ENCODE data around the gene OPN5. TPM values are rescaled to one million over a fixed set of nuclear protein-coding genes. Genes with fewer than 3 reads are reported as not detected.

The OPN5 gene
- total RNA-seq, 1 donor from 2014 or later = not detected

DNA sequence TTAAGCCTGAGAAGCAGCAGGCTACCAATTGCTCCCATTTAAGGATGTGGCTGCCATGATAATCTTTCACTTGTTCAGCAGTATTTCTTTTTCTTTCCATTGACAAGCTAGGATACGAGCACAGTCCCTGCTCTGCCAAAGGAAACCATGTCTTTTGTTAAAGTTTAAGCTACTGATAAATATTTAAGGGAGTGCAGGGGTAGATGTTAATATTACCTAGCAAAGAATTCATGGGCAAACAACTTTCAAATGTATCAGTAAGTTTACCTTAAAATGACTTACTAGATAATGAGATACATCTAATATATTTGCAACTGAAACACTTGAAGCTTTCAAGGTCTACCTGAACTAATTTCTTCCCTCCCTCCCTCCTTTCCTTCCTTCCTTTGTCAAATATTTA lies 77.3 kb downstream of the OPN5 start:
- no peak for DNase-seq
- Mint-ChIP-seq H3K36me3 (ENCODE audit: low read depth) (no peaks in the 10 kb centered on the region), H3K9me3 (no peaks in the 10 kb centered on the region), H3K4me3 (no peak overlapping the region), H3K4me1 (no peaks in the 10 kb centered on the region), H3K27ac (no peak overlapping the region), H3K27me3 (peaks cover 2% of the 10 kb centered on the region)
- POLR2A ChIA-PET = no interaction called here
- TF ChIP-seq, protein P1, sequence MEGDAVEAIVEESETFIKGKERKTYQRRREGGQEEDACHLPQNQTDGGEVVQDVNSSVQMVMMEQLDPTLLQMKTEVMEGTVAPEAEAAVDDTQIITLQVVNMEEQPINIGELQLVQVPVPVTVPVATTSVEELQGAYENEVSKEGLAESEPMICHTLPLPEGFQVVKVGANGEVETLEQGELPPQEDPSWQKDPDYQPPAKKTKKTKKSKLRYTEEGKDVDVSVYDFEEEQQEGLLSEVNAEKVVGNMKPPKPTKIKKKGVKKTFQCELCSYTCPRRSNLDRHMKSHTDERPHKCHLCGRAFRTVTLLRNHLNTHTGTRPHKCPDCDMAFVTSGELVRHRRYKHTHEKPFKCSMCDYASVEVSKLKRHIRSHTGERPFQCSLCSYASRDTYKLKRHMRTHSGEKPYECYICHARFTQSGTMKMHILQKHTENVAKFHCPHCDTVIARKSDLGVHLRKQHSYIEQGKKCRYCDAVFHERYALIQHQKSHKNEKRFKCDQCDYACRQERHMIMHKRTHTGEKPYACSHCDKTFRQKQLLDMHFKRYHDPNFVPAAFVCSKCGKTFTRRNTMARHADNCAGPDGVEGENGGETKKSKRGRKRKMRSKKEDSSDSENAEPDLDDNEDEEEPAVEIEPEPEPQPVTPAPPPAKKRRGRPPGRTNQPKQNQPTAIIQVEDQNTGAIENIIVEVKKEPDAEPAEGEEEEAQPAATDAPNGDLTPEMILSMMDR (IDR thresholded peaks at IDR 0.05) = no peak
- ATAC-seq (ENCODE audit: low read depth) = no peak
- intact Hi-C loops (cut with micrococcal nuclease) = no loop called here
- CTCF ChIA-PET = no interaction called here

DNA sequence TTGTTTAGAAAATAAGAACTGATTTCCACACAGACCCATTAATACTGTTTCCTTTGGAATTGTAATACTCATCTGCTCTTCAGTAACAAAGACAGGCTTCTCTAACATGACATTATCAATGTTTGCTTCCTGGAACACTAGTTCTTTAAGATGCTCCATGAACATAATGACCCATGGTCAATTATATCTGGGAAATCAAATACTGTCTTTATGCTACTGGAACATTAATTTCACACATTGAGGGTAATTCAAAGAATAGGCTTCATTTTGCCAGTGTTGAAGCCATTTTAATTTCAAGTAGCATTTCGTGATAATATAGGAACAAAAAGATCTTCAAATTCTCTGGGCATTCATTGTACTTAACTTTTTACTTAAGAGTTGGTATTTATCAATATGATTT lies 80.9 kb downstream of the OPN5 start:
- ATAC-seq (ENCODE audit: low read depth) (no peak), DNase-seq (no peak)
- ChIA-PET POLR2A (no interaction called here), CTCF (no interaction called here)
- intact Hi-C loops (cut with micrococcal nuclease) = no loop called here
- no peak overlapping the region for H3K27ac Mint-ChIP-seq
- no peaks in the 10 kb centered on the region for H3K27me3 Mint-ChIP-seq
- no peak overlapping the region for H3K4me3 Mint-ChIP-seq
- no peaks in the 10 kb centered on the region for H3K36me3 Mint-ChIP-seq (ENCODE audit: low read depth)
- H3K9me3 Mint-ChIP-seq = no peaks in the 10 kb centered on the region
- TF ChIP-seq, protein P1 (IDR thresholded peaks at IDR 0.05) = no peak
- no peaks in the 10 kb centered on the region for H3K4me1 Mint-ChIP-seq

DNA sequence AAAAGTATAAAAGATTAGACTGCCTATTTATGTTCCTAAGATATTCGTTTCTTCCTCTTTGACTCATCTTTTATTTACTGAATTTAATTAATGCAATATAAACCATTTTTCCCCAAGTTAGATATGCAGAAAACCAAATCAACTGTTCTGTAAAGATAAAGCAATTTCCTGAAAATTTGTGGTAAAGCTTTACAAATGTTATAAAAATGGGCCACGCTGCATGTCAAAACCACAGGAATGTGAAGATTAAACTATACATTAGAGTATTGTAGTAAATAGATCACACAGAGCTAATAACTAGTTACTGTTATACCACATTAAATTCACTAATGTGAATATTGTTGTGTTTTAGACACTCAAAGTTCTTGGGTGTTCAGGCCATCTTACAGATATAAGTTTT lies 83.4 kb downstream of the OPN5 start:
- H3K4me1 Mint-ChIP-seq = no peaks in the 10 kb centered on the region

DNA sequence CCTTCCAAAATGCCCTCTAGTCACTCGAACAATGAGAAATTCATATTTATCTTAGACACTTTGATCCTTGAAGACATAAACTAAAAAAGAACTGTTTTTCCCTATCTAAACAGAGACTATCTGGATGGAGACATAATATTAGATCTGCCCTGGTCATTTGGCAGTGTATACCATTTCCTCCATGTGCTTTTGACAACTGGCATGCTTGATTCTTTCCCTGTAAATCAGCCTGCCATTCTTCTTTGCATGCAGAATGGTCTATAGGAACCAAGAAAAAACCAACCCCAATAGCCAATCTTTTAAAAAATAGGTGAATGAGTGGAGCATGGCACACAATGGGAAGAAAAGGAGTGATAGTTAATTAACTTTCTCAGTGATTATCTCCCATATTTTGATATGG lies 93.8 kb downstream of the OPN5 start:
- Mint-ChIP-seq H3K27me3 (peaks cover 2% of the 10 kb centered on the region), H3K9me3 (no peaks in the 10 kb centered on the region), H3K27ac (no peak overlapping the region), H3K36me3 (ENCODE audit: low read depth) (no peaks in the 10 kb centered on the region), H3K4me1 (no peaks in the 10 kb centered on the region), H3K4me3 (no peak overlapping the region)
- ChIA-PET POLR2A (no interaction called here), CTCF (no interaction called here)
- intact Hi-C loops (cut with micrococcal nuclease) = no loop called here
- TF ChIP-seq, protein P1 (IDR thresholded peaks at IDR 0.05) = no peak
- ATAC-seq (ENCODE audit: low read depth) (no peak), DNase-seq (no peak)

More for the DNA sequence above, 83.4 kb downstream of the OPN5 start:
- no peaks in the 10 kb centered on the region for H3K27me3 Mint-ChIP-seq
- DNase-seq = no peak
- ATAC-seq (ENCODE audit: low read depth) = no peak
- CTCF ChIA-PET = no interaction called here
- intact Hi-C loops (cut with micrococcal nuclease) = no loop called here
- H3K4me3 Mint-ChIP-seq = no peak overlapping the region
- no peak overlapping the region for H3K27ac Mint-ChIP-seq
- H3K9me3 Mint-ChIP-seq = no peaks in the 10 kb centered on the region
- no peaks in the 10 kb centered on the region for H3K36me3 Mint-ChIP-seq (ENCODE audit: low read depth)
- POLR2A ChIA-PET = no interaction called here
- TF ChIP-seq, protein P1 (IDR thresholded peaks at IDR 0.05) = no peak

Other genes starting within 250 kb of the OPN5 start
- gene ADGRF4, start 83.5 kb upstream of the OPN5 start, total RNA-seq = not detected in 2 replicates

All from activated B cell treated with CpG ODN at 0.5 μM for 24 hours (primary cell).